CD4-positive, alpha-beta T cell treated with Interferon alpha-2 for 1 hour (primary cell): ENCODE results near the gene NTSR1.
A peak's percentile ranks its signal among the peaks of the same experiment; 100 is the strongest.

Experiments
- DNase-seq, 2 donors: peaks; one replicate each; pipeline ENCODE4 v3.0.0-alpha.2; 2020 to 2022

Gene NTSR1

DNA sequence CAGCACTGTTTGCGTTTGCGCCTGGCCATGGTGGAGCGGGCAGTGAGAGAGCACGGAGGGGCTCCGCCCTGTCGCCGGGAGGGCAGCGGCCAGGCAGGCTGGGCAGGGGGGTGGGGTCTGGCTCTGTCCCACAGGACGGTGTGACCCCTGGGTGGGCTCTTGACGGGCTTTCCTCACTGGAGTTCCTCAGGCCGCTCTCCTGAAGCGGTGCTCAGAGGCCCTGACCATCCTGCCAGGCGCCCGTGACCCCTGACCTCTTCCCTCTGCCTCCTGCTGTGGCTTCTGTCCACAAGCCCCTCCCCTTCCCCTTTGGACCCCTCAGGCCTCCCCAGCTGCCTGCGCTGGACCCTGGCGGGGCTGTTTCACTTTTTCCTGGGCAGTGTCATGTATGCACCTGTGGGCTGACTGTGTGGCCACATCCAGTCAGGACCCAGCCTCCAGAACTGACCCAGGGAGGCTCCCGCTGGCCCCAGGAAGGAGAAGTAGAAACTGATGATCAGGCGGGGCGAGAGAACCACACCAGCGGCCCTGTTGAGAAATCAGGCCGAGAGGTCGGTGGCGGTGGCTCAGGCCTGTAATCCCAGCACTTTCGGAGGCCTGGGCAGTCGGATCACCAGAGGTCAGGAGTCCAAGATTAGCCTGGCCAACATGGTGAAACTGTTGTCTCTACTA lies 97.2 kb downstream of the NTSR1 start:
- DNase-seq = peak in 1 of 2 donors; percentile 34

GRCh38 chr20:62806383-62807050 lies 97.9 kb downstream of the NTSR1 start:
- no peak for DNase-seq

- DNase-seq = no peak
These were observed 99.0 kb downstream of the NTSR1 start for GRCh38 chr20:62807444-62808210.

DNA sequence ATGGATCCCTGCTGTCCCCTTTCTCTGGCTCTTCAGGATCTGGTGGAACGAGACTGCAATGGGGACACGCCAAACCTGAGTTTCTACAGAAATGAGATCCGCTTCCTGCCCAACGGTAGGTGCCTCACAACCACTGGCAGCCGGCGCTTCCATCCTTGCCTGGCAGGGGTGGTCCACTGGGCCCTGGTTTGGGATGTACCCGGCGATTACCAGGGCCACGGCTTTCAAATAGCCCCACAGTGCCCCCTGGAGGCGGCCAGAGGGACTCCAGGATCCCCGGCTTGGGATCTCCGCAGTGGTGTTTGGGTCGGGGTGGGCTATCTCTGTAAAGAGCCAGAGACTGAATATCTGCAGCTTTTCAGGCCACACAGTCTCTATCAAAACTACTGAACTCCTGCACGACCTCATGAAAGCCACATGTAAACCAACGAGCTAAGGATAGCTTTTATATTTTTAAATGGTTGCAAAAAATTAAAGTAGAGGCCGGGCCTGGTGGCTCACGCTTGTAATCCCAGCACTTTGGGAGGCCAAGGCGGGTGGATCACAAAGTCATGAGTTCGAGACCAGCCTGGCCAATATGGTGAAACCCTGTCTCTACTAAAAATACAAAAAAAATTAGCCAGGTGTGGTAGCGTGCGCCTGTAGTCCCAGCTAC lies 99.7 kb downstream of the NTSR1 start:
- peak; percentile 72 to 80 for DNase-seq

DNA sequence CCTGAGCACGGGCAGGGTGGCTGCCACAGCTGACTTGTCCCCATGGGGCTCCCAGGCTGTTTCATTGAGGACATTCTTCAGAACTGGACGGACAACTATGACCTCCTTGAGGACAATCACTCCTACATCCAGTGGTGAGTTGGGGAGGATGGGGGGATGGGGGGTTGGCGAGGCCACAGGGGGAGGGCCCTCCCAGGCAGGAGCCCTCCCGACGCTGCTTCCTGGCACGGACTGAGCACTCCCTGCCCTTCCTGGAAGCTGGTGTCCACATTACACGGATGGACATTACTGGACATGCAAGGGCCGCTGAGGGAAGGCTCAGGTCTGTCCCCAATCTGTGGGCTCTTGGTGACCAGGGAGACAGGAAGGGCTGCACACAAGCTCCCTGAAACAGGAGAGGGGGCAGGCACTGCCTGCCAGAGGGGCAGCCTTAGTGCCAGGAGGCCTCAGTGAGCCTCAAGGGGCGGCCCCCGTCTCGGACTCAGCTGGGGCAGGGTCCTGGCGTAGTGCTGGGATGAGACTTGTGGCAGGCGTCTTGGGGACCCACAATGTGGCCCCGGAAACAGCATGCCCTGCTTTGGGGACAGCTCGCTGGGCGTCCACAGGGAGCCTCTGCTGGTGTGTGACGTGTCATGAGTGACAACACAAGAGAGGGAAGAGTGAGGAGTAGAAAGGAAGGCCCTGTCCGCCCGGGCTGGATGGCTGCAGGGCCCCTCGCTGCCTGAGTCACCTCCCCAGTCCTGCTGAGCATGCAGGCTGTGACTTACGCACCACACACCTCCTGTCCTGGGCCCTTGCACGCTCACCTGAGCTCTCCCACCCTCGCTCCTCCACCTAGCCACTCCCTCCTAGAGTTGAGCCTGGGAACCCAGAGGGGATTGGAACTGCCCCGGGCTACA lies 101.1 kb downstream of the NTSR1 start:
- DNase-seq = no peak

GRCh38 chr20:62811320-62811719 lies 102.7 kb downstream of the NTSR1 start:
- no peak for DNase-seq

- no peak for DNase-seq
These were observed 103.1 kb downstream of the NTSR1 start for GRCh38 chr20:62811720-62812119.
